Lung microvascular endothelial cell (primary cell): ENCODE data around the gene LRTM1. TPM values are rescaled to one million over a fixed set of nuclear protein-coding genes. Genes with fewer than 3 reads are reported as not detected.
A peak's percentile ranks its signal among the peaks of the same experiment; 100 is the strongest.

Experiments
- DNase-seq, 2 donors: peaks; one replicate each; pipeline versions ENCODE4 v3.0.0 to v3.0.0-alpha.2; 2010; ENCODE audit warnings: low read depth in 2 of 2
- total RNA-seq: library from RNA; depleted of rRNA; stranded (reverse); fragments of >200 nt; gene quantifications from 2 replicates; pipeline ENCODE4 v1.2.1, GENCODE V29; 2014

The LRTM1 gene
- total RNA-seq, 1 donor from 2014 or later, result not detected

DNA sequence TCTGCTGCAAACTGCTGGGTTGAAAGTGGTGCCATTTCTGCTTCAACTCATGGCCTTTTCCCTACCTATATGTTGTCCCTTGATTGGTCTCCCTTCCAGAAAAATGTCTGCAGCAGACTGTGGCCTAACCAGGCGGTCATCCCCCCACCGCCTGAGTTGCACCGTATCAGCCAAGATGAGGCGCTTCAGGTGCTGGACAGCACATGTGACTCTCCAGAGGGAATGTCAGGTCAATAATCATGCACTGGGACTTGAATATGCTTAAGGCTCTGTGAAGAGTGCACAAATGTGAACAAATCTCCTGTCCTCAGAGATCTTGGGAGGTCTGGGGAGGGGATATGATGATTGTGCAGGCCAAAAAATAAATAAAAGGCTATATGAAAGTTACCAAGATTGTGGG is 32.2 kb downstream of the LRTM1 start:
- DNase-seq, result no peak

DNA sequence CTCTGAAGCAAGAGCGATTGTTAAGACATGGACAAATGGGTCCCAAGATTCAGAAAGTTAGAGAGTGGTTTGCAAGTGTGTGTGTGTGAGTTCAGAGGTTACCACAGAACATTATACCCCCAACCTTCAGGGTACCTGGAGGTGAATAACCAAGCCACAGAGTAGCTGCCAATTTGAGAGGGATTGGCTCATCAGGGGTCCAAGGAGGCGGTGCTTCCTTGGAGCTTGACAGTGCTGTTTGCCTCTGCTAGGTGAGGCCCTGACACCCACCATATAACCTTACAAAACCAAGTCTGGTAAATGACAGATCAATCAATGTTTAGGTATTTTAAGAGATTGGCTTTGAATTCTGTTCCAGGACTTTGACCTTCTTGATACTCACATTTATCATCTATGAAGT is 35.7 kb downstream of the LRTM1 start:
- no peak for DNase-seq

DNA sequence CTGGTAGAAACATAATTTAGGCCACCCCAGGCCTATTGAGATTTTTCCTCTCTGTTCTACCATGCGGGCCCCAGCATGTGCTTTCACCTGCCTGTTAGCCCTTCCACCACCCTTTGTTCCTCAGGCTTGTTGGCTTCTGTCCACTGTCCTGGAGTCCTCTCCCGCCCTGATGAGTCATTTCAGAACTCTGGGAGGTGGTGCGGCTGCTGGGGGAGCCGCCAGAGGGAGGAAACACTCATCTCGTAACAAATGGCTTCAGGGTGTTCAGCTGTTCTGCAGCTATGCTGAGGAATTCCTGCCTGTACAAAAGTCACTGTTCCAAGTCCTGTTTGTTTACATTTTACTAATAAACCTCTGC is 36.3 kb downstream of the LRTM1 start:
- DNase-seq, result peak in 1 of 2 donors; percentile 20

DNA sequence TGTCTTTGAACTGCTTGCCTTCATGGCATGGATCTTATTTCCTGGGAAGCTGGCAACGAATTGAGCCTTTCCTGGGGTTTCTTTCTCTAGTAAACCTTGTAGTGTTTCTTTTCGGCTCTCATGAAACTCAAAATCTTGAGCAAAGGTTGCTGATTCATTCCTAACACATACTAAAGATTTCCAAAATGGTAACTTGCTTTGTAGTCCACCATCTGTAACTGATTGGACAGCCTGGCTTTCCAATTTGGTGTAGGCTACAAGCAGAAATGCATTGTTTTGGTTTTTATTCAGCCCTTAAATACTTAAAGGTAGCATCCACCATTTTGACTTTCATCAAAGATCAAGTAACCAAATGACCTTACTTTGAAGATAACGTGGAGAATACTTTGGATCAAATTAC is 38.1 kb downstream of the LRTM1 start:
- DNase-seq, result no peak

DNA sequence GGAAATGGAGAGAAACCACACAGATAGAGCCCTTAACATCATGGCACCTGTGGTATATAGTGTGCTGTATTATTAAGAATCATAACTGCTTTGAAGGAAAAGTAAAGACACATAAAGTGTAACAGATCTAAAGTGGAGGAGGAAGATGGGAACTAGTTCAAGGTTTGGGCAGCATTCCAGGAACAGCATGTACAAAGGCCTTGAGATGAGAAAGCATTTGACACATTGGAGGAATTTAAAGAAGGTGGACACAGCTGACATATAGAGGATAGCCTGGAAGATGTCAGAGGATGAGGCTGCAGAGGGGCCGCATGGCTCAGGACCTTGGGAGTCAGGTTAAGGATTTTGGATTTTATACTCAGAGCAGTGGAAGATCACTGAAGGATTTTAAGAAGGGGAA is 39.0 kb downstream of the LRTM1 start:
- no peak for DNase-seq

DNA sequence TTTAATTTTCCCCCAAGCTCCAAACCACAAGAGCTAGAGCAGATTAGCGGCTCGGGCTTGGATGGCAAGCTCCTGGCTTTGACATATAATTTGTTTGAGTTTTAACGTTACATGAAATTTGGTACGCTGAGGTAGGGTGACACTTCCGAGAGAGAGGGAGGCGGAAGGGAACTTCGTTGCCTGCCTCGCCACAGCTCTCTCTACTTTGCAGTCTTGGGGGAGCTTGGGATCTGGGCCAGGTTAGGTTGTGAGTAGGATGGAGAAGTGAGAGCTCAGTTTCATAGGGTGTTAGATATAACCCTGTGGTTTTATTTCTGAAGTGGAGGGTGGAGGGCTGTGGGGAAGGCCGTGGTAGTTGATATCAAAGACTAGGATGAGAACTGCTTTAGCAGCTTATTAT is 39.7 kb downstream of the LRTM1 start:
- DNase-seq, result no peak

DNA sequence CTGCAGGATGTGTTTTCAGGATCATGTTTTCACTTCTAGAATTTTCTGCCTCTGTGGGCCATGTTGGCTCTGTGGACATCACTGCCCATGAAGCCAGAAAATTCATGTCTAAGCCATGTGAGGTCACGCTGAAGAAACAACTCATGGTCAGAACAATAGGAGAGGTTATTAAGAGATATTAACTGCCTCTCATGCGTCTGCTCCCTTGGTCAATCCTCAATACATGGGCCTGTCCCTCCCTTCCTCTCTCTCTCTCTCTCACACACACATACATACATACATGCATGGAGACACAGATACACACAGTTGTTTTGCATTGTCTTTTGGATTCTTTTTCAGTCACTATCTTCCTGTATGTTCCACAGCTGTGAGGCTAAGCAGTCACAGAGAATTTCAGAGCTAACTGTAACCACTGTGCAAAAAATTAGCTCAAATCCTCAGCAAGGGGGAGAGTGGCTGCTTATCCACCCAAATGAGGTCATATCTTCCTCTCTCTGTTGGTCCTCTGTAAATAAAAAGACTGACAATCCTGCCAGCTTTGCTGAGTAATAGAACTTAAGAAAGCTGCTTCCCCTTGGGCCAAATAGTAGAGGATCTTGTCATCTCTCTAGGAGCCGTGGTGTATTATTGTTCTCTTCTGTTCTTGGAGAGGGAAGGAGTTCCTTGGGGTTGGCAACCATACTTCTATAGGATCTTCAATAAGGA is 45.6 kb downstream of the LRTM1 start:
- no peak for DNase-seq

DNA sequence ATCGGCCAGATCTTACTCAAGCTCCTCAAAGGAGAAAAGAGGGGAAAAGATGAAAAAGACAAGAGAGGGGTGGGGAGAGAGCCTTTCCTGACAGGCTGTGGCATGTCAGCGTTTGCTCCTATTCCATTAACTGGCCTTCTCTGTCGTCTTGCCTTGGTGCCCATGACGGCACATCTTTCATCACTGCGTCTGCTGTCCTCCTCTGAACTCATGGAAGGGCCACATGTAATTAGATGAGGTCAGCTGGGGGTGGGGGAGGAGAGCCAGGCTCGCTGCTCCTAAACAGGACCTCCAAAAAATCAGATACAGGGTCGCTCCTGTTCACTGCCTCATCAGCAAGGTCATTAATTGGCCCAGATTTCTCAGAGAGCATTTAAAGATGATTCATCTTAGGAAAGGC is 49.7 kb downstream of the LRTM1 start:
- no peak for DNase-seq

DNA sequence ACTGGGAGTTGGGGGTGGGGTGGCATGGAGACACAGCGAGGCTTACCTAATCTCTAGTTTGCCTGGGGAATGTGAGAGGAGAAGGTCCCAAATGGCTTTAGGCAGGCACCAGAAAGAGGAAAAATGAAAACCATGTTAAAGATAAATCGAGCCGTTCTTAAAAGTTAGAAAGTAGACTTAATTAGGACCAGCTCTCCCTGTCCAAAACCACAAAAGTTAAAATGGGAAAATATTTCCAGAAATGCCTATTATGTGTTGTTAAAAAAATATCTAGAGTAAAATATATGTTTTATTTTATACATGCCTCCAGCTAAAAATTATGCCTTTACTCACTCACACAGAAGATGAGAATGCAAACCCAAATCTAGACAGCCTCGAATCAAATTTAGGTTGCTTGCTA is 50.1 kb downstream of the LRTM1 start:
- no peak for DNase-seq

DNA sequence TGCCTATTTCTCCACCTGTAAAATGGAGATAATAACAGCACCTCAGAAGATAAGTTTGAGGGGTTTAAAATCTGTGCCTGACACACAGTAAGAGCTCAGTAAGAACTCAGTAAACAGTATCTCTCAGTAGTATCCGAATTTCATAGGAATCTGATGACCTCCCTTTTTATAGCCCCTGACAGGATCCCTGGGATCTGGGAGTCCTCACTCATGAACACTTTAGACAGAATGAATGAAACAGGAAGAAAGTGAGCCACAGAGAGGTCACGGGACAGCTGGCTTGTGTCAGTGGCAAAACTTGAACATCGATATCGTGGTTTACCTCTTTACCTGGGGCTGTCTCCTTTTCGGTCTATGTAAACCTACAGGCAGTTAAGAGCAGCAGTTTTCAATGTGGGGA is 51.2 kb downstream of the LRTM1 start:
- no peak for DNase-seq

DNA sequence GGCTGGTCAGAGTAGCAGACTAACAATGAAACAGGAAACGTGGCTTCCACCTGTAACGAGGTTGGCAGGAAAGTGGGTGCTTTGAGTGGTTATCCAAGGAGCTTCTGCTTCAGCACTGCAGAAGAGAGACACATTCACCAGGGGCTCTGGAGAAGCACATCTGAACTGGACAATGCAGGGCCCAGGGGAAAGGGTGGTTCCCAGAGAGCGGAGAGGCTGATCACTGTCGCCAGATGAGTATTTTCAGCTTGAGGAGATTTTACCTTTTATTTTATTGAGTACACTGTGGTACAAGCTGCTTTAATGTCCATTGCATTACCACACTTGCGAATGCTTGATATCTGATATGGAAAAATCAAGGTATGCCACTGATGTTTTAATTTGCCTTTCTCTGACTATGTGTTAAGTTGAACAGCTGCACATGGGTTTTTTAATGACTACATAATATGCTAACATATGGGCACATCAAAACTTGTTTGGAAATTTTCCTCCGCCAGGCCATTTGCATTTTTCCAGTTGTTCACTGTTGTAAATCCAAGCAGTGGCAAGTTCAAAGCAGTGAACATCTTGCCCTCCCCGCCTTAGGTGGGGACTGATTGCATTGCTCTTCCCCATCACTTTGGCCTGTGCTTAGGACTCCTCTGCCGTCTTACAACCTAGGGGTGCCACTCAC is 52.1 kb downstream of the LRTM1 start:
- DNase-seq, result no peak

DNA sequence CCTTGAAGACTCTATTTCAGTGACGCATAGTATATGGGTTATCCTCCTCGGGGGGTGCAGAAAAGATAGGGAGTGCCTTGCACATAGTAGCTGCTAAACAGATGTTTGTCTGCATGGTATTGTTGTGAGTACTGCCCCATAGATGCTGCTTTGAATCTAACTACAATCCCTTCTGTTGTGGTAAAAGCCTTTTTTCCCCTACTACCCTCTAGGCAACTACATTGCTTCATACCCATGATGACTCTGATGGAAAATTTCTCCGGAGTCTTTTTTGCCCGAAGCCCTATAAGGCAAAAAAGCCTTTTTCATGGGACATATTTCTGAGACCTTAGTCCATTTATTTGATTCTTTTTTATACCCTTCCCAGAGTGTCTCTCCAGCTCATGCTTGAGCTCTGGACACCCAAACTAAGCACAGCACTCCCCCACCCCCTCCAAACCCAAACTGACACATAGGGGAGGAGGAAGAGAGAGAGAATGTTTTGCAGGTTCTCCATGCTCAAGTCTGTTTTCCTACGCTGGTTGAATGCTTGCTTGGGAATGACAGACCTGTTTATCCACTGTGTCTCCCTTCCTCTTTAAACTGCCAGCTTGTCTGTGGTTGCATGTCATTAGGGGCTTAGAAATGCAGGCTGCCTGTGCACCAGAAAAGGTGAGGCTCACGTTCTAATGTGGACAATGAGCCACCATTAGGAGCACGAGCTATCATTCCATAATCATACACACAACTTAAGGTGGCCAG is 52.9 kb downstream of the LRTM1 start:
- DNase-seq, result no peak

DNA sequence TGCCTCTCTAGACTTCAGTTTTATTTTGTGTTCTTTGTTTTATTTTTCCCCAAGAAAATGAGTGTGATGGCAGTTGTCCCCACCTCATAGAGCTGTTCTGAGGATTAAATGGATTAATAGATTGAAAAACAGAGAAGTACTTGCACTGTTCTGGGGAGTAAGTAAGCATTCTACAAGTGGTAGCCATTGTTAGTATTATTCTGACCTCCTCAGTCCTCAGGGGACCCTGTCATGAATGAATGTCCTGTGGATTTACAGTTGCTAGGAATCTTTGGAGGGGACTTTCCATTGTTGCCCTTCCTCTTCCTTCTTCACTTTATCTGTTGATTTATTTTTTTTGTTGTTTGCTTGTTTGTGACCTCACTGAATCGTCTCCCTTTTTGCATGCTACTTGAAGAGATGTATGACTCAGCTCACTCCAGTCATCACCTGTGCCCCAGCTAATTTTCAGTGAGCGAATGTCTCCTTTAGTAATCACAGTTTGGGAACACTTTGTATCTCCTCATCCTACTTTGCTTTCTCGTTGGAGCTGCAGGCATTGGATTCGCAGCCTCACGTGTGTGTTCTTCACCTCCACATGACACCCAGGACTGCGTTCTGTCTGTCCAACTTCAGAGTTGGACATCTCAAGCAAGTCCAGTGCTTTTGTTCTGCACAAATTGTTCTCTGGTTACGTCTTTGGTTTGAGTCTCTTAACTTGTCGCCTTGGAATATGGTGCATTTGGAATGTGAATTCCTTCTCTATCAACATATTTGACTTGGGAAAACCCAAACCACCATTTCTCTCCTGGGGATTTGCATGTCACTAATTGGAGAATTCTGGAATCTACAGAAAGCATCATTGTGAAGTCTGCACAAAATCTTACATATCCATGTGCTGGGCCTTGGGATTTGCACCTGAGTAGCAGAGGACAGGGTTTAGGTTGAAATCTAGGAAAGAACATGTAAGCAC is 54.5 kb downstream of the LRTM1 start:
- no peak for DNase-seq

DNA sequence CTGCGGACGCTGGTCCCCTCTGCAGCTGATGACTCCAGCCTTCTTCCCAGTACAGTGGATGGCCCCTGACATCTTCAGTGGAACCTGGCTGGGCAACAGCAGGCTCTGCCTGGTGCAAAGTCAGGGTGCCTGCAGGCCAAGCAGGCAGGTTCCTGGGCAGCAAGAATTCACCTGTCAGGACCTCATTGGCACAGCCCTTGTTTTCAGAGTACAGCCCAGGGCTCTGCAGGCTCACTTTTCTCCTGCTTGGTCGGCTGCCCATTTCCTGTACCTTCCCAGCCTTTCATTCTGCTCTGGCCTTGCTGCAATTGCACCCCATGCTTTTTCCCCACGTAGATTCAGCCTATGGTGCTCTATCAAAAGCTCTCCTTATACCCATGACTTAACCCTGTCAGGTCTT is 56.0 kb downstream of the LRTM1 start:
- no peak for DNase-seq

DNA sequence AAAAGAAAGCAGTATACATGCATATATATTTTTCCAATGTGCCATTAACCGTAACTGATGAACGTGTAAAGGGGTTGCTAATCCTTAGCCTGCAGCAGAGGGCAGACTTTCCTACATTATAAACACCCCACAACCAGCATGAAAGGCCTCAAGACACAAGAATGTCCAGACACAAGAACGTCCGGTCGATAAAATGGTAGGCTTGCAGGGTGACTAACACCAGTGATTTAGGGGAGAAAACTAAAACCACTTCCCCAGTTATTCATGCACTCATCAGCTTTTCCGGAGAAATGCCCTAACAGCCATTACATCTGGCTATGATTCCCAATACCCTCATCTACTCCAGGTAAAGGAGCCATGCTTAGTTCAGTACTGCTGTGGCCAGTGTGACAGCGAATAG is 57.4 kb downstream of the LRTM1 start:
- peak in 1 of 2 donors; percentile 8 for DNase-seq
